ENCODE measurements around the gene HSPA9. TPM values are rescaled to one million over a fixed set of nuclear protein-coding genes. Genes with fewer than 3 reads are reported as not detected.

The HSPA9 gene
- total RNA-seq, 4 donors from 2014 or later, result 139 to 250 (median 186) TPM

DNA sequence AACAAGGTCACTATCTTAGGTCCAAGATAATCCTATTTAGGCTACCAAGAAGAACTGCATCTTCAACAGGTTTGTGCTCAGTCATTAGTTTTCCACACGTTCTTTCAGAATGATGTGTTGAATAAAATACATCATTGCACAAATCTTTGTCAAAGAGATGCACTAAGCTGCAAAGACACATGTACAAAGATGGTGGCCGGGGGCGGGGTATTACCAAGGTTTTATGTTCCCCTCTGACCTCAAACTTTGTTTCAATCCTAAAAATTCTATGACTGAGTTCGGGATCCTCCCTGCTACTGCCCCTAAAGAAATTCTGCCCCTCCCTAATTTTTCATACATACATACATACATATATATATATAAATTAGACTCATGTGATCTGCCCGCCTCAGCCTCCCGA, 14.2 kb downstream of the HSPA9 start:
- no peaks in the 10 kb centered on the region for H3K9me3 ChIP-seq
- H3K27ac ChIP-seq (replicated peaks in 1 of 4), result no peak overlapping the region
- DNase-seq (ENCODE audit: extremely low spot score), result no peak
- H3K27me3 ChIP-seq, result no peaks in the 10 kb centered on the region
- H3K36me3 ChIP-seq, result peaks cover 71 to 100% (median 94%) of the 10 kb centered on the region in 4 donors
- intact Hi-C loops (cut with DNase I), result no loop called here
- 94% methylated on average over 6 of the region's 6 CpGs for WGBS
- TF ChIP-seq POLR2A (IDR thresholded peaks at IDR 0.05; ENCODE audit: low read depth) (no peak), EP300 (IDR thresholded peaks at IDR 0.05) (no peak)
- peaks cover 0 to 12% (median 4%) of the 10 kb centered on the region in 4 donors for H3K4me1 ChIP-seq
- no peak overlapping the region for H3K4me3 ChIP-seq

DNA sequence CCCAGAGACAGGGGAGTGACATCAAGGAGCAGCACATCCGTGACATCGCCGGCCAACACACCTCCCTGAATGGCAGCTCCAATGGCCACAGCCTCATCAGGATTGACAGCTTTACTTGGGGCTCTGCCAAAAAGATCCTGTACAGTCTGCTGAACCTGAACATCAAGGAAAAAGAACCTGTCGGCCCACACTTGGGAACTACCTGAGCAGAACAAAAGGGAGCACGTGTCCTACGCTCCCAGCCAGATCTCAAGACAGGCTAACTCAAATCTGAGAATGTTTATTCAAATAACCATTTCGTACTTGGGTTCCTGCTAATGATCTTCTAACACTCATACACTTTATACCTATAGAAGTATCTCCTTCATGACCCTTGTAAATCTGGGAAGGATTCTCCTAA, 15.3 kb downstream of the HSPA9 start:
- no peaks in the 10 kb centered on the region for H3K9me3 ChIP-seq
- H3K4me1 ChIP-seq, result peaks cover 0 to 12% (median 4%) of the 10 kb centered on the region in 4 donors
- no peak for DNase-seq (ENCODE audit: extremely low spot score)
- TF ChIP-seq, protein P1, sequence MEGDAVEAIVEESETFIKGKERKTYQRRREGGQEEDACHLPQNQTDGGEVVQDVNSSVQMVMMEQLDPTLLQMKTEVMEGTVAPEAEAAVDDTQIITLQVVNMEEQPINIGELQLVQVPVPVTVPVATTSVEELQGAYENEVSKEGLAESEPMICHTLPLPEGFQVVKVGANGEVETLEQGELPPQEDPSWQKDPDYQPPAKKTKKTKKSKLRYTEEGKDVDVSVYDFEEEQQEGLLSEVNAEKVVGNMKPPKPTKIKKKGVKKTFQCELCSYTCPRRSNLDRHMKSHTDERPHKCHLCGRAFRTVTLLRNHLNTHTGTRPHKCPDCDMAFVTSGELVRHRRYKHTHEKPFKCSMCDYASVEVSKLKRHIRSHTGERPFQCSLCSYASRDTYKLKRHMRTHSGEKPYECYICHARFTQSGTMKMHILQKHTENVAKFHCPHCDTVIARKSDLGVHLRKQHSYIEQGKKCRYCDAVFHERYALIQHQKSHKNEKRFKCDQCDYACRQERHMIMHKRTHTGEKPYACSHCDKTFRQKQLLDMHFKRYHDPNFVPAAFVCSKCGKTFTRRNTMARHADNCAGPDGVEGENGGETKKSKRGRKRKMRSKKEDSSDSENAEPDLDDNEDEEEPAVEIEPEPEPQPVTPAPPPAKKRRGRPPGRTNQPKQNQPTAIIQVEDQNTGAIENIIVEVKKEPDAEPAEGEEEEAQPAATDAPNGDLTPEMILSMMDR (IDR thresholded peaks at IDR 0.05), result no peak
- TF ChIP-seq EP300 (IDR thresholded peaks at IDR 0.05), result no peak
- no peak for TF ChIP-seq POLR2A (IDR thresholded peaks at IDR 0.05; ENCODE audit: low read depth)
- no peak for TF ChIP-seq POLR2AphosphoS5 (IDR thresholded peaks at IDR 0.05)
- H3K36me3 ChIP-seq, result peaks cover 68 to 100% (median 94%) of the 10 kb centered on the region in 4 donors
- H3K4me3 ChIP-seq, result no peak overlapping the region
- intact Hi-C loops (cut with DNase I), result no loop called here
- H3K27ac ChIP-seq (replicated peaks in 1 of 4), result no peak overlapping the region
- WGBS, result 84% methylated on average over 7 of the region's 7 CpGs
- no peaks in the 10 kb centered on the region for H3K27me3 ChIP-seq

DNA sequence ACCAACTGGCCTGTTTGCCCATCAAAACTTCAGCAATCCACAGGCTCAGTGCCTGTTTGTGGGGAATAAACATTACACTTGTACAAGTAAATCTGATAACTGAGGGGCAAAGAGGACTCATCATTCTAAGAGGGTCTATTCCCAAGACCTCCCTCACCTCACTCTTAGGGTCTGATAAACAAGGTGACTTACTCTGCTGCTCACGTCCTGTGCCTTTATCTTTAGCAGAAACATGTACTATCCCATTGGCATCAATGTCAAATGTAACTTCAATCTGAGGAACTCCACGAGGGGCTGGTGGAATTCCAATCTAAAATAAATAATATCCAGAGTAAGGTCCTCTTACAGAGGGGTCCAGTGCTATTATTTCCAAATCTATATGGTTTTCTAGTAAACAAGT, 17.5 kb downstream of the HSPA9 start:
- H3K27ac ChIP-seq (replicated peaks in 1 of 4), result no peak overlapping the region
- H3K4me3 ChIP-seq, result no peak overlapping the region
- peaks cover 63 to 97% (median 92%) of the 10 kb centered on the region in 4 donors for H3K36me3 ChIP-seq
- no peak for DNase-seq (ENCODE audit: extremely low spot score)
- intact Hi-C loops (cut with DNase I), result no loop called here
- no peaks in the 10 kb centered on the region for H3K27me3 ChIP-seq
- no peaks in the 10 kb centered on the region for H3K4me1 ChIP-seq
- TF ChIP-seq POLR2A (IDR thresholded peaks at IDR 0.05; ENCODE audit: low read depth), result no peak
- no peak for TF ChIP-seq EP300 (IDR thresholded peaks at IDR 0.05)
- TF ChIP-seq POLR2AphosphoS5 (IDR thresholded peaks at IDR 0.05), result no peak
- TF ChIP-seq, protein P1 (IDR thresholded peaks at IDR 0.05), result no peak
- no peaks in the 10 kb centered on the region for H3K9me3 ChIP-seq
- WGBS, result 74% methylated on average over 2 of the region's 2 CpGs

DNA sequence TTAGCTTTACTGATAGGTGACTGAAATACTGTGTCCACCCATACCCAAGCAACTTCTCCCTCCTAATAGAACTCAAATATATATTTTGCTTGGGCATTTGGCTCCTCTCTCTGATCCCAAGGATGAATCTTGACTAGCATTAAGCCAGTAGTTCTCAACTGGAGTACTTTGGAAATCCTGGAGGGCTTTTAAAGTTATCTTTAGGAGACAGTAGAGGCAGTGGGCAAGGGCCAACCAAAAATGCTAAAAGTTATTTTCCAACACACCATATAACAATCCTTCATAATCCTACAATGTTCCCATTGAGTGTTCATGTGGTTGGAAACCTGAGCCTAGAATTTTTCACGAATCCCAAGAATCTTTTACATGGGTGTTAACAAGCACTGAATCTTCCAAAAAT, 21.1 kb downstream of the HSPA9 start:
- Histone ChIP-seq H3K27ac (replicated peaks in 1 of 4) (no peak overlapping the region), H3K36me3 (peaks cover 40 to 65% (median 60%) of the 10 kb centered on the region in 4 donors)
- TF ChIP-seq POLR2AphosphoS5 (IDR thresholded peaks at IDR 0.05), result no peak

DNA sequence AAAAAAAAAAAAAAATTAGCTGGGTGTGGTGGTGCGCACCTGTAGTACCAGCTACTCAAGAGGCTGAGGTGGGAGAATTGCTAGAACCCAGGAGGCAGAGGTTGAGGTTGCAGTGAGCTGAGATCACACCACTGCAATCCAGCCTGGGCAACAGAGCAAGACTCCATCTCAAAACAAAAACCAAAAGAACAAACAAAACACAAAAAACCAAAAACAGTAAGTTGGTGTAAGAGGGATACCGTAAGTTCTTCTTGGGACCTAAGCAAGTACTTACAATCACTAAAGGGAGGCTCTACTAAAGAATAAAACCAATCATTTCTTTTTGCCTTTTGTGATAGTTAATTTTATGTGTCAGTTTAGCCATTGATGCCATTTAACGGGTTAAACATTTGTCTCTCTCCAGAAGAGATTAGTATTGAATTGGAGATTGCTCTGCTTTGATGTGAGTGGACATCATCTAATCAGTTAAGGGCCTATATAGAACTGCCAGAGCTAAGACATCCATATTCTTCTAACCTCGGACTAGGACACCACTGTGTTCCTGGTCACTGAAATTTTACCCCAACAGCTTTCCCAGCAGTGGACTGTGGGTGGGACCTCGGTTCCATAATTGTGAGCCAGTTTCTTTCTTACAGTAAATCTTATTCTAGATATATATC, 21.6 kb downstream of the HSPA9 start:
- H3K9me3 ChIP-seq, result no peaks in the 10 kb centered on the region
- no peak for DNase-seq (ENCODE audit: extremely low spot score)
- 86% methylated on average over 5 of the region's 5 CpGs for WGBS
- H3K36me3 ChIP-seq, result peaks cover 36 to 59% (median 54%) of the 10 kb centered on the region in 4 donors
- H3K4me3 ChIP-seq, result no peak overlapping the region
- H3K27me3 ChIP-seq, result no peaks in the 10 kb centered on the region
- intact Hi-C loops (cut with DNase I), result no loop called here
- TF ChIP-seq POLR2AphosphoS5 (IDR thresholded peaks at IDR 0.05) (no peak), POLR2A (IDR thresholded peaks at IDR 0.05; ENCODE audit: low read depth) (no peak)
- peaks cover 0 to 3% (median under 1%) of the 10 kb centered on the region in 4 donors for H3K4me1 ChIP-seq
- H3K27ac ChIP-seq (replicated peaks in 1 of 4), result no peak overlapping the region

More for the DNA sequence above, 21.1 kb downstream of the HSPA9 start:
- intact Hi-C loops (cut with DNase I), result no loop called here
- Histone ChIP-seq H3K4me1 (no peaks in the 10 kb centered on the region), H3K9me3 (no peaks in the 10 kb centered on the region), H3K4me3 (no peak overlapping the region), H3K27me3 (no peaks in the 10 kb centered on the region)
- no peak for DNase-seq (ENCODE audit: extremely low spot score)
- WGBS, result 76% methylated on average over 1 of the region's 1 CpG

DNA sequence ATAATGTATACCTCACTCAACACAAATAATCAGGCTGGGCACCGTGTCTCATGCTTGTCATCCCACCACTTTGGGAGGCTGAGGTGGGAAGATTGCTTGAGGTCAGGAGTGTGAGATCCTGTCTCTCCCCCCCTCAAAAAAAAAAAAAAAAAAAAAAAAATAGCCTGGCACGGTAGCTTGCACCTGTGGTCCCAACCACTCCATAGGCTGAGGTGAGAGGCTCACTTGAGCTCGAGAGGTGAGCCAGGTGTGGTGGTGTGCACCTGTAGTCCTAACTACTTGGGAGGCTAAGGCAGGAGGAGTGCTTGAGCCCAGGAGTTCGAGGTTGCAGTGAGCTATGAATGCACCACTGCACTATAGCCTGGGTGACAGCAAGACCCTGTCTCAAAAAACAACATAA, 22.5 kb downstream of the HSPA9 start:
- H3K9me3 ChIP-seq, result no peaks in the 10 kb centered on the region
- intact Hi-C loops (cut with DNase I), result no loop called here
- H3K27me3 ChIP-seq, result no peaks in the 10 kb centered on the region
- 92% methylated on average over 4 of the region's 4 CpGs for WGBS
- peaks cover 8 to 12% (median 10%) of the 10 kb centered on the region in 4 donors for H3K4me1 ChIP-seq
- no peak for TF ChIP-seq EP300 (IDR thresholded peaks at IDR 0.05)
- TF ChIP-seq POLR2AphosphoS5 (IDR thresholded peaks at IDR 0.05), result no peak
- TF ChIP-seq POLR2A (IDR thresholded peaks at IDR 0.05; ENCODE audit: low read depth), result no peak
- TF ChIP-seq, protein P1 (IDR thresholded peaks at IDR 0.05), result no peak
- no peak overlapping the region for H3K27ac ChIP-seq (replicated peaks in 1 of 4)
- no peak for DNase-seq (ENCODE audit: extremely low spot score)
- H3K4me3 ChIP-seq, result no peak overlapping the region
- H3K36me3 ChIP-seq, result peaks cover 27 to 50% (median 45%) of the 10 kb centered on the region in 4 donors
